ENCODE results near the gene YARS1. TPM values are rescaled to one million over a fixed set of nuclear protein-coding genes. Genes with fewer than 3 reads are reported as not detected.
A peak's percentile ranks its signal among the peaks of the same experiment; 100 is the strongest.
"Not testable (repeated sequence)": the region's sequence is repeated elsewhere in the genome, so short reads cannot be mapped to it uniquely, and the experiment has no call there.

Gene YARS1
- total and polyA plus RNA-seq, 2 donors: 41.7 to 64.2 TPM

GRCh38 chr1:32806910-32807523 lies 10.1 kb downstream of the YARS1 start:
- H3K27ac ChIP-seq (ENCODE audit: low read depth in 1 of 2, low read length in 1 of 2): no peak overlapping the region
- no peaks in the 10 kb centered on the region for H3K27me3 ChIP-seq (ENCODE audit: control insufficient read depth in 2 of 2, insufficient read depth in 1 of 2, low read length in 1 of 2)
- peaks cover 0 to 1% of the 10 kb centered on the region in 2 donors for H3K9me3 ChIP-seq (ENCODE audit: control insufficient read depth in 2 of 2, insufficient read depth in 1 of 2, low read length in 1 of 2)
- no peaks in the 10 kb centered on the region for H3K4me1 ChIP-seq (ENCODE audit: control insufficient read depth in 2 of 2, insufficient read depth in 2 of 2, low read length in 2 of 2)
- WGBS: 95% methylated on average over 4 of the region's 4 CpGs
- H3K4me3 ChIP-seq (ENCODE audit: low read length in 2 of 2): no peak overlapping the region
- DNase-seq (ENCODE audit: low read depth in 6 of 9, low spot score in 9 of 9): no peak
- H3K36me3 ChIP-seq (ENCODE audit: control insufficient read depth in 2 of 2, insufficient read depth in 2 of 2, low read length in 1 of 2): peaks cover 29 to 67% of the 10 kb centered on the region in 2 donors

- H3K9me3 ChIP-seq (ENCODE audit: control insufficient read depth in 2 of 2, insufficient read depth in 1 of 2, low read length in 1 of 2): peaks cover 0 to 1% of the 10 kb centered on the region in 2 donors
- no peak overlapping the region for H3K27ac ChIP-seq (ENCODE audit: low read depth in 1 of 2, low read length in 1 of 2)
- no peak for DNase-seq (ENCODE audit: low read depth in 6 of 9, low spot score in 9 of 9)
- no peaks in the 10 kb centered on the region for H3K27me3 ChIP-seq (ENCODE audit: control insufficient read depth in 2 of 2, insufficient read depth in 1 of 2, low read length in 1 of 2)
- 98% methylated on average over 6 of the region's 6 CpGs for WGBS
- H3K4me3 ChIP-seq (ENCODE audit: low read length in 2 of 2): no peak overlapping the region
- H3K36me3 ChIP-seq (ENCODE audit: control insufficient read depth in 2 of 2, insufficient read depth in 2 of 2, low read length in 1 of 2): peaks cover 29 to 64% of the 10 kb centered on the region in 2 donors
- H3K4me1 ChIP-seq (ENCODE audit: control insufficient read depth in 2 of 2, insufficient read depth in 2 of 2, low read length in 2 of 2): peaks cover 0 to 2% of the 10 kb centered on the region in 2 donors
Observed at GRCh38 chr1:32806290-32806689, 10.9 kb downstream of the YARS1 start.

DNA sequence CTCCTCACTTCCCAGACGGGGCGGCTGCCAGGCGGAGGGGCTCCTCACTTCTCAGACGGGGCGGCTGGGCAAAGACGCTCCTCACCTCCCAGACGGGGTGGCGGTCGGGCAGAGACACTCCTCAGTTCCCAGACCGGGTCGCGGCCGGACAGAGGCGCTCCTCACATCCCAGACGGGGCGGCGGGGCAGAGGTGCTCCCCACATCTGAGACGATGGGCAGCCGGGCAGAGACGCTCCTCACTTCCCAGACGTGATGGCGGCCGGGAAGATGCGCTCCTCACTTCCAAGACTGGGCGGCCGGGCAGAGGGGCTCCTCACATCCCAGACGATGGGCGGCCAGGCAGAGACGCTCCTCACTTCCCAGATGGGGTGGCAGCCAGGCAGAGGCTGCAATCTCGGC lies 12.7 kb downstream of the YARS1 start:
- H3K36me3 ChIP-seq (ENCODE audit: control insufficient read depth in 2 of 2, insufficient read depth in 2 of 2, low read length in 1 of 2): peaks cover 20 to 60% of the 10 kb centered on the region in 2 donors
- H3K9me3 ChIP-seq (ENCODE audit: control insufficient read depth in 2 of 2, insufficient read depth in 1 of 2, low read length in 1 of 2); H3K27me3 ChIP-seq (ENCODE audit: control insufficient read depth in 2 of 2, insufficient read depth in 1 of 2, low read length in 1 of 2); H3K4me3 ChIP-seq (ENCODE audit: low read length in 2 of 2); H3K27ac ChIP-seq (ENCODE audit: low read depth in 1 of 2, low read length in 1 of 2); DNase-seq (ENCODE audit: low read depth in 6 of 9, low spot score in 9 of 9); H3K4me1 ChIP-seq (ENCODE audit: control insufficient read depth in 2 of 2, insufficient read depth in 2 of 2, low read length in 2 of 2): not testable (repeated sequence)
- 98% methylated on average over 29 of the region's 30 CpGs for WGBS

GRCh38 chr1:32801096-32801715 lies 16.0 kb downstream of the YARS1 start:
- Histone ChIP-seq H3K36me3 (ENCODE audit: control insufficient read depth in 2 of 2, insufficient read depth in 2 of 2, low read length in 1 of 2) (peaks cover 21 to 54% of the 10 kb centered on the region in 2 donors), H3K9me3 (ENCODE audit: control insufficient read depth in 2 of 2, insufficient read depth in 1 of 2, low read length in 1 of 2) (peaks cover 0 to 1% of the 10 kb centered on the region in 2 donors), H3K27me3 (ENCODE audit: control insufficient read depth in 2 of 2, insufficient read depth in 1 of 2, low read length in 1 of 2) (no peaks in the 10 kb centered on the region), H3K4me1 (ENCODE audit: control insufficient read depth in 2 of 2, insufficient read depth in 2 of 2, low read length in 2 of 2) (peaks cover 0 to 5% of the 10 kb centered on the region in 2 donors), H3K4me3 (ENCODE audit: low read length in 2 of 2) (no peak overlapping the region), H3K27ac (ENCODE audit: low read depth in 1 of 2, low read length in 1 of 2) (no peak overlapping the region)
- 29% methylated on average over 9 of the region's 9 CpGs for WGBS
- DNase-seq (ENCODE audit: low read depth in 6 of 9, low spot score in 9 of 9): peak in 2 of 9 donors; percentile 15 to 51

DNA sequence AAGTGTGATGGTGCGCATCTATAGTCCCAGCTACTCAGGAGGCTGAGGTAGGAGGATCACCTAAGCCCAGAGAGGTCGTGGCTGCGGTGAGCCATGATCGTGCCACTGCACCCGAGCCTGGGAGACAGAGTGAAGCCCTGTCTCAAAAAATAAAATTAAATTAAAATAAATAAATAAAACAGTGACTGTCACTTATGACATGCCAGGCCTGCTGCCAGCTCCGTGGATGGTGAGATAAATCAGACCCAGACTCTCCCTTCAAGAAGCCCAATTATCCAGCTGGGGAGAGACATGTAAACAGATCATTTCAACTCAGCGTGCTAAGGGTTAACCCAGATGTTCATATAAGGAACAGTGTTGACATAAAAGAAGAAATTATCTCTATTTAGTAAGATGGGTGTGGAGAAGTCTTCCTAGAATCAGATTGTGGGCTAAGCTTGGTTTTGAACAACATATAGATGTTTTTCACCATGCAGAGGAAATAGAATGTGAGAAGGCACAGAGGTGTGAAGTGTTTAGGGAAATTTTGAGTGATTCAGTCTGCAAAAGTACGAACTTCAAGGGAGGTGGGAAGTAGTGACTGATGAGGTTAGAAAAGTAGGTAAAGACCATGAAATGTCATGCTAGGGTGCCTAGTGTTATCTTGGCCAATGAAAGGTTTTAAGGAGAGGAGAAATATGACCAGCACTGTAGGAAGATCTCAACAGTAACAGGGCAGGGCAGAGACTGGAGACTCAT lies 18.3 kb downstream of the YARS1 start:
- H3K9me3 ChIP-seq (ENCODE audit: control insufficient read depth in 2 of 2, insufficient read depth in 1 of 2, low read length in 1 of 2): no peaks in the 10 kb centered on the region
- no peak overlapping the region for H3K4me3 ChIP-seq (ENCODE audit: low read length in 2 of 2)
- H3K4me1 ChIP-seq (ENCODE audit: control insufficient read depth in 2 of 2, insufficient read depth in 2 of 2, low read length in 2 of 2): peaks cover 0 to 5% of the 10 kb centered on the region in 2 donors
- no peak overlapping the region for H3K27ac ChIP-seq (ENCODE audit: low read depth in 1 of 2, low read length in 1 of 2)
- H3K36me3 ChIP-seq (ENCODE audit: control insufficient read depth in 2 of 2, insufficient read depth in 2 of 2, low read length in 1 of 2): peaks cover 12 to 52% of the 10 kb centered on the region in 2 donors
- 96% methylated on average over 8 of the region's 8 CpGs for WGBS
- H3K27me3 ChIP-seq (ENCODE audit: control insufficient read depth in 2 of 2, insufficient read depth in 1 of 2, low read length in 1 of 2): no peaks in the 10 kb centered on the region
- peak in 3 of 9 donors; percentile 5 to 49 (median 18) for DNase-seq (ENCODE audit: low read depth in 6 of 9, low spot score in 9 of 9)

GRCh38 chr1:32798191-32798590 lies 19.0 kb downstream of the YARS1 start:
- Histone ChIP-seq H3K4me3 (ENCODE audit: low read length in 2 of 2) (no peak overlapping the region), H3K27ac (ENCODE audit: low read depth in 1 of 2, low read length in 1 of 2) (no peak overlapping the region), H3K27me3 (ENCODE audit: control insufficient read depth in 2 of 2, insufficient read depth in 1 of 2, low read length in 1 of 2) (no peaks in the 10 kb centered on the region), H3K4me1 (ENCODE audit: control insufficient read depth in 2 of 2, insufficient read depth in 2 of 2, low read length in 2 of 2) (peaks cover 0 to 5% of the 10 kb centered on the region in 2 donors), H3K36me3 (ENCODE audit: control insufficient read depth in 2 of 2, insufficient read depth in 2 of 2, low read length in 1 of 2) (peaks cover 12 to 56% of the 10 kb centered on the region in 2 donors), H3K9me3 (ENCODE audit: control insufficient read depth in 2 of 2, insufficient read depth in 1 of 2, low read length in 1 of 2) (no peaks in the 10 kb centered on the region)
- no peak for DNase-seq (ENCODE audit: low read depth in 6 of 9, low spot score in 9 of 9)
- WGBS: 98% methylated on average over 4 of the region's 4 CpGs

GRCh38 chr1:32797456-32797855 lies 19.7 kb downstream of the YARS1 start:
- 96% methylated on average over 1 of the region's 1 CpG for WGBS
- no peak overlapping the region for H3K27ac ChIP-seq (ENCODE audit: low read depth in 1 of 2, low read length in 1 of 2)
- H3K27me3 ChIP-seq (ENCODE audit: control insufficient read depth in 2 of 2, insufficient read depth in 1 of 2, low read length in 1 of 2): no peaks in the 10 kb centered on the region
- no peak overlapping the region for H3K4me3 ChIP-seq (ENCODE audit: low read length in 2 of 2)
- no peak for DNase-seq (ENCODE audit: low read depth in 6 of 9, low spot score in 9 of 9)
- peaks cover 12 to 57% of the 10 kb centered on the region in 2 donors for H3K36me3 ChIP-seq (ENCODE audit: control insufficient read depth in 2 of 2, insufficient read depth in 2 of 2, low read length in 1 of 2)
- H3K4me1 ChIP-seq (ENCODE audit: control insufficient read depth in 2 of 2, insufficient read depth in 2 of 2, low read length in 2 of 2): peaks cover 0 to 5% of the 10 kb centered on the region in 2 donors
- no peaks in the 10 kb centered on the region for H3K9me3 ChIP-seq (ENCODE audit: control insufficient read depth in 2 of 2, insufficient read depth in 1 of 2, low read length in 1 of 2)

- not testable (repeated sequence) for H3K4me3 ChIP-seq (ENCODE audit: low read length in 2 of 2); DNase-seq (ENCODE audit: low read depth in 6 of 9, low spot score in 9 of 9); H3K27me3 ChIP-seq (ENCODE audit: control insufficient read depth in 2 of 2, insufficient read depth in 1 of 2, low read length in 1 of 2); H3K9me3 ChIP-seq (ENCODE audit: control insufficient read depth in 2 of 2, insufficient read depth in 1 of 2, low read length in 1 of 2); H3K4me1 ChIP-seq (ENCODE audit: control insufficient read depth in 2 of 2, insufficient read depth in 2 of 2, low read length in 2 of 2); H3K27ac ChIP-seq (ENCODE audit: low read depth in 1 of 2, low read length in 1 of 2)
- H3K36me3 ChIP-seq (ENCODE audit: control insufficient read depth in 2 of 2, insufficient read depth in 2 of 2, low read length in 1 of 2): peaks cover 12 to 60% of the 10 kb centered on the region in 2 donors
- WGBS: 97% methylated on average over 4 of the region's 4 CpGs
Observed at GRCh38 chr1:32795763-32796162, 21.4 kb downstream of the YARS1 start.

GRCh38 chr1:32791881-32792280 lies 25.3 kb downstream of the YARS1 start:
- no peaks in the 10 kb centered on the region for H3K9me3 ChIP-seq (ENCODE audit: control insufficient read depth in 2 of 2, insufficient read depth in 1 of 2, low read length in 1 of 2)
- peaks cover 21 to 64% of the 10 kb centered on the region in 2 donors for H3K36me3 ChIP-seq (ENCODE audit: control insufficient read depth in 2 of 2, insufficient read depth in 2 of 2, low read length in 1 of 2)
- no peaks in the 10 kb centered on the region for H3K27me3 ChIP-seq (ENCODE audit: control insufficient read depth in 2 of 2, insufficient read depth in 1 of 2, low read length in 1 of 2)
- no peak overlapping the region for H3K27ac ChIP-seq (ENCODE audit: low read depth in 1 of 2, low read length in 1 of 2)
- no peaks in the 10 kb centered on the region for H3K4me1 ChIP-seq (ENCODE audit: control insufficient read depth in 2 of 2, insufficient read depth in 2 of 2, low read length in 2 of 2)
- no peak overlapping the region for H3K4me3 ChIP-seq (ENCODE audit: low read length in 2 of 2)
- WGBS: 97% methylated on average over 1 of the region's 1 CpG
- no peak for DNase-seq (ENCODE audit: low read depth in 6 of 9, low spot score in 9 of 9)
